Lung (tissue), 12 donors: ENCODE results near the gene TMEM184C. TPM values are rescaled to one million over a fixed set of nuclear protein-coding genes. Genes with fewer than 3 reads are reported as not detected.

ENCODE experiments used
- ATAC-seq: fragments of 200-7000 bp; cut with Tn5 transposase; one replicate; pipeline ENCODE4 v1.9.1; 2020; ENCODE audit warnings: moderate number of reproducible peaks; ENCODE audit not compliant: insufficient read depth, low FRiP score
- DNase-seq, 3 donors: peaks; one replicate each; pipeline ENCODE4 v3.0.0-alpha.2; 2013 to 2017
- H3K27ac ChIP-seq, 2 donors: one replicate each; pipeline ENCODE4 v1.5.1; 2013; ENCODE audit warnings: mild to moderate bottlenecking in 2 of 2, moderate library complexity in 2 of 2, control low read depth in 1 of 2, inconsistent platforms in 1 of 2, low read depth in 1 of 2, low read length in 1 of 2
- H3K27me3 ChIP-seq, 3 donors: one replicate each; pipeline ENCODE4 v1.5.1; 2013; ENCODE audit warnings: low read length in 2 of 3; ENCODE audit not compliant: control insufficient read depth in 3 of 3, insufficient read depth in 3 of 3
- H3K36me3 ChIP-seq, 4 donors: one replicate each; pipeline ENCODE4 v1.5.1; 2013; ENCODE audit warnings: low read length in 4 of 4, mild to moderate bottlenecking in 1 of 4, moderate library complexity in 1 of 4; ENCODE audit not compliant: control insufficient read depth in 4 of 4, insufficient read depth in 4 of 4
- H3K4me1 ChIP-seq, 5 donors: one replicate each; pipeline ENCODE4 v1.5.1; 2013; ENCODE audit warnings: low read length in 5 of 5, mild to moderate bottlenecking in 2 of 5, moderate library complexity in 1 of 5; ENCODE audit not compliant: control insufficient read depth in 5 of 5, insufficient read depth in 5 of 5
- H3K4me3 ChIP-seq: one replicate; pipeline ENCODE4 v1.5.1; 2013; ENCODE audit warnings: mild to moderate bottlenecking, control low read depth, moderate library complexity
- H3K9ac ChIP-seq, 2 donors: one replicate each; pipeline ENCODE4 v1.5.1; 2013; ENCODE audit warnings: low read length in 2 of 2, control low read depth in 1 of 2; ENCODE audit not compliant: insufficient read depth in 1 of 2
- H3K9me3 ChIP-seq, 4 donors: one replicate each; pipeline ENCODE4 v1.5.1; 2013; ENCODE audit warnings: low read length in 3 of 4, mild to moderate bottlenecking in 1 of 4, moderate library complexity in 1 of 4; ENCODE audit not compliant: control insufficient read depth in 4 of 4, insufficient read depth in 3 of 4
- CTCF ChIP-seq: IDR thresholded peaks from 2 replicates; pipeline ENCODE4 v1.5.1; 2012; ENCODE audit warnings: mild to moderate bottlenecking; ENCODE audit errors: control extremely low read depth, extremely low read depth
- WGBS, 2 donors: extraction: QIAGEN DNeasy Blood & Tissue Kit; methylation state at CpG; one replicate each; pipeline ENCODE4 v1.1.7; 2013; 5-methylcytosine and 5-hydroxymethylcytosine counted together
- polyA plus RNA-seq, 2 donors: library from polyadenylated mRNA; stranded (reverse); fragments of 200-250 nt; gene quantifications; one replicate each; pipeline ENCODE4 v1.2.1, GENCODE V29; 2013
- total RNA-seq, 2 donors: library from RNA; depleted of rRNA in 1 of 2; stranded (reverse); fragments of >200 nt in 1 of 2; gene quantifications; one replicate each; pipeline ENCODE4 v1.2.1, GENCODE V29; 2014 to 2021
- donor health status: control.
- donor health status: control.
- donor health status: Bipolar disorder and iron deficiency.
- donor health status: healthy.
- donor health status: DM: yes; HTN: yes; CAD: no.

Gene TMEM184C
- total and polyA plus RNA-seq, 4 donors = 4.3 to 33.7 (median 23.8) TPM

- no peak for TF ChIP-seq CTCF
- DNase-seq (no peak), ATAC-seq (no peak)
- Histone ChIP-seq H3K27me3 (no peaks in the 10 kb centered on the region), H3K9me3 (no peaks in the 10 kb centered on the region), H3K4me1 (no peaks in the 10 kb centered on the region), H3K9ac (no peak overlapping the region), H3K36me3 (peaks cover 9 to 34% (median 16%) of the 10 kb centered on the region in 4 donors), H3K4me3 (no peak overlapping the region), H3K27ac (no peak overlapping the region)
Observed at GRCh38 chr4:147635348-147635747, 18.2 kb downstream of the TMEM184C start.

DNA sequence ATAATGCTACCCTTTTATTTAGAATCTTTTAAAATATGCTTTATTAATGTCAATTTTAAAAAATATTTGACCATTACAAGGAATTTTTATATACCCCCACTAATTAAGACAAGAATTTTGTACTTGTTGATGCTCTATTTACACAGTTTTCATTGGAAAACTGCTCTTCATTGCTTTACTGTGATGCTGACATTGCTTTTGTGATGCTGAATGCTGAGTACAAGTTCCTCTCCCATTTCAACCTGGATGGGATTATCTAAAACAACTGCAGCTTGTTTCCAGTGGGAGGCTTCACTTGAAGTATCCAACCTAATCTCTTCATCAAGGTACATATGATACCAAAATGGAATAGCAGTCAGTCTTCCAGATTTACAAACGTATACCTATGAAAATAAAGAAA is 21.2 kb downstream of the TMEM184C start:
- Histone ChIP-seq H3K9me3 (no peaks in the 10 kb centered on the region), H3K36me3 (peaks cover 15 to 38% (median 19%) of the 10 kb centered on the region in 4 donors), H3K27me3 (no peaks in the 10 kb centered on the region), H3K27ac (no peak overlapping the region), H3K4me1 (no peaks in the 10 kb centered on the region), H3K9ac (no peak overlapping the region), H3K4me3 (no peak overlapping the region)
- no peak for DNase-seq
- WGBS, 2 donors = 81 to 88% methylated on average over 1 of the region's 1 CpG
- ATAC-seq = no peak
- TF ChIP-seq CTCF = no peak

DNA sequence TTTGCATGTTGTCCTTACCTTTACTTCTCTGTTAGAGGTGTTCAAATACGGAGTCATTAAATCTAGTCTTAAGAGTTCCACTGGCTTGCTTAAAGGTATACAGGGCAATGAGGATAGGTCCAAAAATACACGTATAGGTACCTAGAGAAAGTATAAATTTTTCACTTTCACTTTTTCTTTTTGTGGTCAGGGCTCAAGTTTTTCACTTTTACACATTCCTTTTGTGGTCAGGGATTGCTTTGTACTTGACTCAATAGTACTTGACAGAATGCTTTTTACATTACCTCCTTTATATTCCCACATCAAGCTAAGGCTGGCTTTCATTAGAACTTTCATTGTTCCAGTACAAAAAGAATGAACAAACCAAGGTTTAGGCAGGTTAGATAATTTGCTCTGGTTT is 21.7 kb downstream of the TMEM184C start:
- peaks cover 15 to 35% (median 19%) of the 10 kb centered on the region in 4 donors for H3K36me3 ChIP-seq
- DNase-seq (peak in 1 of 3 donors; percentile 8), ATAC-seq (peak; percentile 55)
- WGBS, 2 donors = 57 to 64% methylated on average over 2 of the region's 2 CpGs
- no peak overlapping the region for H3K4me3 ChIP-seq
- H3K9me3 ChIP-seq = no peaks in the 10 kb centered on the region
- no peaks in the 10 kb centered on the region for H3K27me3 ChIP-seq
- H3K4me1 ChIP-seq = no peaks in the 10 kb centered on the region
- H3K9ac ChIP-seq = no peak overlapping the region
- no peak for TF ChIP-seq CTCF
- no peak overlapping the region for H3K27ac ChIP-seq

DNA sequence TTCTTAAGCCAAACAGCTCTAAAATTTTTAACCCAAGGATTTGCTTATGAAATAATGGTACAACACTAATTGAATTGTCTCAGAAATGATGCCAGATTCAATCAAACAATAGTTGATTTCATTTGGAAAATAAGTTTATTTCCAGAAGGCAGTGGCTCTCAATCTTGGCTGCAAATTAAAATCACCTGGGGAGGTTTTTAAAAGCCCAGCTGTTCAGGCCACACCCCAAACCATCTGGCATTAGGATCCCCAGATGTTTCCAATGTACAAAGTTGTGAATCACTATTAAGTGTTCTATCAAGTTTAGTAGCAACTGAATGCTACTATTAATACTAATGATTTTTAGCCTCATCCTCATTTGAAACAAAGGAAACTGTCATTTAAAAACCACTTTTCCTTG is 22.2 kb downstream of the TMEM184C start:
- H3K9me3 ChIP-seq = no peaks in the 10 kb centered on the region
- H3K9ac ChIP-seq = no peak overlapping the region
- H3K36me3 ChIP-seq = peaks cover 10 to 31% (median 15%) of the 10 kb centered on the region in 4 donors
- no peak overlapping the region for H3K27ac ChIP-seq
- H3K4me3 ChIP-seq = no peak overlapping the region
- H3K27me3 ChIP-seq = no peaks in the 10 kb centered on the region
- no peak for TF ChIP-seq CTCF
- ATAC-seq = no peak
- no peaks in the 10 kb centered on the region for H3K4me1 ChIP-seq
- no peak for DNase-seq
